ENCODE data around the gene TH.
A peak's percentile ranks its signal among the peaks of the same experiment; 100 is the strongest.

TH gene

DNA sequence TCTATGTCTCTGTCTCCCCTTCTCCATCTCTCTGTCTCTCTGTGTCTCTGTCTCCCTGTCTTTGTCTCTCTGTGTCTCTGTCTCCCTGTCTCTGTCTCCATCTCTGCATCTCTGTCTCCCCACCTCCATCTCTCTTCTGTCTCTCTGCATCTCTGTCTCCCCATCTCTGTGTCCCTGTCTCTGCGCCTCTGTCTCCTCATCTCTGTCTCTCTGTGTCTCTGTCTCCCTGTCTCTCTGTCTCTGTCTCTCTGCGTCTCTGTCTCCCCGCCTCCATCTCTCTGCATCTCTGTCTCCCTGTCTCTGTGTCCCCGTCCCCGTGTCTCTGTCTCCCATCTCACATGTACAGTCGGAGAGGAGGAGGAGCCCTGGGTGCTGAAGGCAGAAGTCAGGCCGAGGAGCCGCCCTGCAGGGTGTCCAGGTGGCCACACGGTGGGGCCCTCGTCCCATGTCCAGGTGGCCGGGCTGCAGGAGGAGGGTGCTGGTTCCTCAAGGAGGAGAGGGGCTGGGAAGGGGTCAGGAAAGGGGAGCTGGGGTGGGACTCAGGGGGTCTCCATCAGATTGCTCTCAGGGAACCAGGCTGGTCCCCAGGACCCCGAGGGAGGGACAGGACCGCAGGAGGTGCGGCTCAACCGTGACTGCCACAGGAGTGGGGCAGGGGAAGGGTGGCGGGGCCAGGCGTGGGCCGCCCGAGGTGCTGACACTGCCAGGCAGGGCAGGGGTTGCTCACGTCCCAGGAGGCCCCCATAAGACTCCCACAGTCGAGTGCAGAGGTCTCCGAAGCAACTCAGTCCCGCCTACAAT is 25.6 kb upstream of the TH start:
- H3K36me3 ChIP-seq (ENCODE audit: control insufficient read depth in 1 of 2, insufficient read depth in 2 of 2, low read depth in 1 of 2, low read length in 2 of 2) = peaks cover 0 to 3% of the 10 kb centered on the region in 2 experiments
- H2BK15ac ChIP-seq (ENCODE audit: low read depth, poor library complexity, severe bottlenecking) = peak overlapping the region; percentile 18
- H2BK120ac ChIP-seq (ENCODE audit: low read depth, low read length) = no peak overlapping the region
- H3K4me2 ChIP-seq (ENCODE audit: low read length, poor library complexity, severe bottlenecking) = no peak overlapping the region
- H4K91ac ChIP-seq (ENCODE audit: low read length) = no peak overlapping the region
- H3K9me3 ChIP-seq (ENCODE audit: control insufficient read depth, low read length) = no peaks in the 10 kb centered on the region
- H3K27ac ChIP-seq (ENCODE audit: low read length, poor library complexity, severe bottlenecking) = no peak overlapping the region
- no peak overlapping the region for H2AFZ ChIP-seq (ENCODE audit: low read depth, low read length)
- no peaks in the 10 kb centered on the region for H3K79me1 ChIP-seq (replicated peaks; ENCODE audit: low read length, poor library complexity, severe bottlenecking)
- H2BK5ac ChIP-seq (ENCODE audit: low read depth, low read length, poor library complexity, severe bottlenecking) = no peak overlapping the region
- no peak overlapping the region for H2AK5ac ChIP-seq (ENCODE audit: low read length, severe bottlenecking)
- H3K27me3 ChIP-seq (ENCODE audit: control insufficient read depth in 1 of 2, insufficient read depth in 1 of 2, low read length in 2 of 2) = peaks cover 31 to 58% of the 10 kb centered on the region in 2 experiments
- 42% methylated on average over 23 of the region's 23 CpGs for WGBS
- H3K4me1 ChIP-seq (ENCODE audit: control insufficient read depth, insufficient read depth, low read depth, low read length) = peaks cover 10% of the 10 kb centered on the region
- H3K9ac ChIP-seq (ENCODE audit: low read length) = no peak overlapping the region
- H4K8ac ChIP-seq (ENCODE audit: low read length) = no peak overlapping the region
- DNase-seq = peak; percentile 59
- H3K23ac ChIP-seq (ENCODE audit: low read length in 2 of 2) = no peak overlapping the region
- no peak overlapping the region for H2BK12ac ChIP-seq (ENCODE audit: low read length in 2 of 2)
- no peak overlapping the region for H3K4ac ChIP-seq (ENCODE audit: low read depth in 1 of 2, low read length in 2 of 2)
- no peak overlapping the region for H3K14ac ChIP-seq (ENCODE audit: low read length in 2 of 2)
- no peak overlapping the region for H3K18ac ChIP-seq (ENCODE audit: low read depth in 1 of 2, low read length in 2 of 2)
- no peak overlapping the region for H3K4me3 ChIP-seq (ENCODE audit: insufficient read depth in 1 of 2, low read depth in 1 of 2, low read length in 2 of 2)

DNA sequence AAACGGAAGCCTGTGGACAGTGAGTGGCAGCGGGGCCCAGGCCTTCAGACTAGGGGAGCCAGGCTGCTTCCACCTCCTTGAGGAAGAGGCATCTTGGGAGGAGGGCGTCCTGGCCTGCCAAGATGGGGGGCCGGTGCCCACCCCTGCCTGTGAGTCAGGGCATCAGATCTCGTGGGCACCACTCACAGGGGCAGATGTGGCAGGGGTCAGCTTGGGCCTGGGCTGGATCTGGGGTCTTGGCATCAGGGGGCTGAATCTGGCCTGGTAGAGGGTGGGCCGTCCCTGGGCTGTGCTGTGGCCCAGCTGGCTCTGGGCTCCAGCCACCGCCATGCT is 24.1 kb upstream of the TH start:
- no peak overlapping the region for H3K14ac ChIP-seq (ENCODE audit: low read length in 2 of 2)
- no peak overlapping the region for H2BK120ac ChIP-seq (ENCODE audit: low read depth, low read length)
- H3K9ac ChIP-seq (ENCODE audit: low read length) = no peak overlapping the region
- H3K23ac ChIP-seq (ENCODE audit: low read length in 2 of 2) = no peak overlapping the region
- H3K4me3 ChIP-seq (ENCODE audit: insufficient read depth in 1 of 2, low read depth in 1 of 2, low read length in 2 of 2) = no peak overlapping the region
- H3K4ac ChIP-seq (ENCODE audit: low read depth in 1 of 2, low read length in 2 of 2) = no peak overlapping the region
- no peak for DNase-seq
- H2BK12ac ChIP-seq (ENCODE audit: low read length in 2 of 2) = no peak overlapping the region
- peaks cover 26 to 61% of the 10 kb centered on the region in 2 experiments for H3K27me3 ChIP-seq (ENCODE audit: control insufficient read depth in 1 of 2, insufficient read depth in 1 of 2, low read length in 2 of 2)
- no peak overlapping the region for H3K27ac ChIP-seq (ENCODE audit: low read length, poor library complexity, severe bottlenecking)
- H3K9me3 ChIP-seq (ENCODE audit: control insufficient read depth, low read length) = no peaks in the 10 kb centered on the region
- H3K36me3 ChIP-seq (ENCODE audit: control insufficient read depth in 1 of 2, insufficient read depth in 2 of 2, low read depth in 1 of 2, low read length in 2 of 2) = peaks cover 0 to 3% of the 10 kb centered on the region in 2 experiments
- no peak overlapping the region for H3K18ac ChIP-seq (ENCODE audit: low read depth in 1 of 2, low read length in 2 of 2)
- peak overlapping the region; percentile 64 for H4K91ac ChIP-seq (ENCODE audit: low read length)
- H4K8ac ChIP-seq (ENCODE audit: low read length) = no peak overlapping the region
- H3K79me1 ChIP-seq (replicated peaks; ENCODE audit: low read length, poor library complexity, severe bottlenecking) = no peaks in the 10 kb centered on the region
- H3K4me1 ChIP-seq (ENCODE audit: control insufficient read depth, insufficient read depth, low read depth, low read length) = peaks cover 10% of the 10 kb centered on the region
- no peak overlapping the region for H2AFZ ChIP-seq (ENCODE audit: low read depth, low read length)
- WGBS = 78% methylated on average over 7 of the region's 7 CpGs
- no peak overlapping the region for H2BK5ac ChIP-seq (ENCODE audit: low read depth, low read length, poor library complexity, severe bottlenecking)
- H2BK15ac ChIP-seq (ENCODE audit: low read depth, poor library complexity, severe bottlenecking) = no peak overlapping the region
- H2AK5ac ChIP-seq (ENCODE audit: low read length, severe bottlenecking) = no peak overlapping the region
- H3K4me2 ChIP-seq (ENCODE audit: low read length, poor library complexity, severe bottlenecking) = no peak overlapping the region

DNA sequence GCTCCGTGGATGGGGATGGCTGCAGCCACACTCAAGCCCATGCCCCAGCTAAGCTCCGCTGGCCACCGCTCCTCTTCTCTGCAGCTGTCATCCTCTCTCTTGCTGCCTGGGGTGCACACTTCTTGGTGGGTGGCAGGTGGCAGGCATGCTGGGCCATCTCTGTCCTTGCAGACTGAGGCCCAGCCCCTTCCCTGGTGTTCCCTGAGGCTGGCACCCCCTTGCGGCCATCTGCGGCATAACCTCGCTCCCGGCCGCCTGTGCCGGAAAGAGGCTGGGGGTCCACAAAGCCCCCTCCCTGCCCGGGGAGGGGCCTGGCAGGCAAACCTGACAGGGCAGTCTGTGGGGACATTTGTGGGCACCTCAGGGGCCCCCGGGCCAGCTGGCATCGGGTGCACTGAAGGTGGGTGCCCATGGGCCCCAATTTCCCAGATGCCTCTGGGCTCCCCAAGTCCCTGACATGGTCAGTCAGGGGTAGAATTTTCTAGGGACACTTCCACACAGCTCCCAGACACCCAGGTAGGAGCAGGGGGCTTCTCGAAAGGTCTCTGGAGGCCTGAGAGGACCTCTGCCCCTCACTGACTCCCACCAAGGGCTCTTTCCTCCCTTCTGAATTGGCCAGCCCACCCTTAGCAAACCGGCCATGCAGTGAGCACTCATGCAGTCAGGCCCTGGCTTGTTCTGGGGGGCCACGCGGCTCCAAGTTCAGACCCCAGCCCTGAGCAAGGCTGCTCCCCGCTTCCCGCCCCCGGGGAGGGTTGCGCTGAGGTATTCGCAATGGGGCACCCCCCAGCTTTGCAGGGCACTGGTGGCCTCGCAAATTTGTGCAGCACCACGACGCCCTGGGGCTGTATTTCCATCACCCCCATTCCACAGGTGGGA is 23.5 kb upstream of the TH start:
- peak overlapping the region; percentile 25 for H4K91ac ChIP-seq (ENCODE audit: low read length)
- H2BK12ac ChIP-seq (ENCODE audit: low read length in 2 of 2) = no peak overlapping the region

More for the DNA sequence above, 23.5 kb upstream of the TH start:
- Histone ChIP-seq H3K4me3 (ENCODE audit: insufficient read depth in 1 of 2, low read depth in 1 of 2, low read length in 2 of 2) (peak overlapping the region in 1 of 2 experiments; percentile 14), H4K8ac (ENCODE audit: low read length) (no peak overlapping the region), H2BK120ac (ENCODE audit: low read depth, low read length) (no peak overlapping the region), H3K27ac (ENCODE audit: low read length, poor library complexity, severe bottlenecking) (no peak overlapping the region), H3K4ac (ENCODE audit: low read depth in 1 of 2, low read length in 2 of 2) (no peak overlapping the region), H2BK5ac (ENCODE audit: low read depth, low read length, poor library complexity, severe bottlenecking) (no peak overlapping the region), H3K9me3 (ENCODE audit: control insufficient read depth, low read length) (no peaks in the 10 kb centered on the region), H3K18ac (ENCODE audit: low read depth in 1 of 2, low read length in 2 of 2) (no peak overlapping the region), H2AFZ (ENCODE audit: low read depth, low read length) (no peak overlapping the region), H3K23ac (ENCODE audit: low read length in 2 of 2) (no peak overlapping the region), H3K27me3 (ENCODE audit: control insufficient read depth in 1 of 2, insufficient read depth in 1 of 2, low read length in 2 of 2) (peaks cover 21 to 67% of the 10 kb centered on the region in 2 experiments), H3K36me3 (ENCODE audit: control insufficient read depth in 1 of 2, insufficient read depth in 2 of 2, low read depth in 1 of 2, low read length in 2 of 2) (peaks cover 0 to 3% of the 10 kb centered on the region in 2 experiments), H3K4me2 (ENCODE audit: low read length, poor library complexity, severe bottlenecking) (no peak overlapping the region), H3K4me1 (ENCODE audit: control insufficient read depth, insufficient read depth, low read depth, low read length) (peaks cover 10% of the 10 kb centered on the region), H3K9ac (ENCODE audit: low read length) (no peak overlapping the region), H3K79me1 (replicated peaks; ENCODE audit: low read length, poor library complexity, severe bottlenecking) (no peaks in the 10 kb centered on the region), H2BK15ac (ENCODE audit: low read depth, poor library complexity, severe bottlenecking) (no peak overlapping the region), H2AK5ac (ENCODE audit: low read length, severe bottlenecking) (no peak overlapping the region), H3K14ac (ENCODE audit: low read length in 2 of 2) (no peak overlapping the region)
- 44% methylated on average over 24 of the region's 24 CpGs for WGBS
- peak; percentile 29 for DNase-seq

Measured in mesenchymal stem cell (in vitro differentiated cells and primary cell).